Left ventricle myocardium superior (tissue), 1 donor: Measurements from ENCODE around the gene TNFSF8. TPM values are rescaled to one million over a fixed set of nuclear protein-coding genes. Genes with fewer than 3 reads are reported as not detected.

ENCODE experiments used
- ATAC-seq: fragments of 200-7000 bp; cut with Tn5 transposase; one replicate; pipeline ENCODE4 v1.9.1; 2020; ENCODE audit warnings: mild to moderate bottlenecking, moderate library complexity
- DNase-seq: peaks from one replicate; pipeline ENCODE4 v3.0.0-alpha.2; 2020
- intact Hi-C: fragments of 100-400 bp; cut with micrococcal nuclease; formaldehyde crosslinking; loops from one replicate; pipeline ENCODE4 v1.11.0; 2022
- total RNA-seq: library from RNA; stranded (reverse); fragmentation: NEBNext Ultra II Directional; extraction: Animal tissue kit (Norgen Biotek cat#: 25700); gene quantifications from one replicate; pipeline ENCODE4 v1.2.1, GENCODE V29; 2021
- donor health status: DM: no; HTN: yes; CAD: no; lungs with severe emphysema.

TNFSF8 gene
- total RNA-seq, 1 donor from 2014 or later, result 0.77 TPM

GRCh38 chr9:114852050-114852594 is 78.3 kb downstream of the TNFSF8 start:
- DNase-seq (no peak), ATAC-seq (peak; percentile 65)
- intact Hi-C loops, result no loop called here

DNA sequence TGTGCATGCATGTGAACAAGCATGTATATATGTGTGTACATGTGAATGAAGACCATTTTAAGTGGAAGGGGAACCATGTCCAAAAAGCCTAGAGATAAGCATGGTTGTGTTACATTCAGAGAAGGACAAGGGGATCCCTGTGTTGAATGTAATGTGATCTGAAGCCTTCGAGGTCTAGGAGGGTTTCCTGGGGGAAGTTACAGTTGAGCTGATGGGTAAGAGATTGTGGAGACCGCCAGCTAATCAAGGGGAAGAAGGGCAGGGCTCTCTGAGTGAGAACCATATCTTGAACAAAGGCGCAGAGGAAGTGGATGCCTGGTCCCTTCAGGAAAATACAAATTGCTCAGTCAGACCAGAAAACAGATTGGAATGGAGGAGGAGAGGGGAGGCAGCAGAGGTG is 79.1 kb downstream of the TNFSF8 start:
- intact Hi-C loops, result no loop called here
- DNase-seq, result no peak
- no peak for ATAC-seq

Other genes starting within 250 kb of the TNFSF8 start
- gene TEX48, start 248.4 kb downstream of the TNFSF8 start, total RNA-seq, result not detected
- not detected for gene TNFSF15, start 124.6 kb downstream of the TNFSF8 start, total RNA-seq
- 2.5 TPM for gene TNC, start 187.6 kb upstream of the TNFSF8 start, total RNA-seq